H9 (cell line): ENCODE measurements around the gene RRAS. TPM values are rescaled to one million over a fixed set of nuclear protein-coding genes. Genes with fewer than 3 reads are reported as not detected.

Experiments
- DNase-seq: peaks from one replicate; pipeline ENCODE4 v3.0.0-alpha.2; 2017
- H2AFZ ChIP-seq: one replicate; pipeline ENCODE4 v1.6.1; 2013; ENCODE audit warnings: mild to moderate bottlenecking, low read length, control low read depth, moderate library complexity
- H2AK5ac ChIP-seq: 2 replicates; pipeline ENCODE4 v1.6.1; 2013; ENCODE audit warnings: low read length, control low read depth, mixed read lengths; ENCODE audit not compliant: insufficient read length
- H2BK120ac ChIP-seq: one replicate; pipeline ENCODE4 v1.6.1; 2013; ENCODE audit warnings: low read depth, mild to moderate bottlenecking, low read length, control low read depth, inconsistent platforms; ENCODE audit not compliant: poor library complexity, severe bottlenecking
- H2BK12ac ChIP-seq: 2 replicates; pipeline ENCODE4 v1.6.1; 2013; ENCODE audit warnings: low read length, control low read depth, mixed read lengths, low read depth; ENCODE audit not compliant: insufficient read length
- H2BK15ac ChIP-seq: 2 replicates; pipeline ENCODE4 v1.6.1; 2013; ENCODE audit warnings: low read depth, low read length, control low read depth
- H2BK20ac ChIP-seq: one replicate; pipeline ENCODE4 v1.6.1; 2013; ENCODE audit warnings: low read depth, mild to moderate bottlenecking, low read length, control low read depth, inconsistent platforms; ENCODE audit not compliant: poor library complexity, severe bottlenecking
- H2BK5ac ChIP-seq: 2 replicates; pipeline ENCODE4 v1.6.1; 2013; ENCODE audit warnings: low read length, control low read depth, mixed read lengths; ENCODE audit not compliant: insufficient read length
- H3K14ac ChIP-seq: 2 replicates; pipeline ENCODE4 v1.6.1; 2013; ENCODE audit warnings: low read length, control low read depth; ENCODE audit not compliant: insufficient read depth
- H3K18ac ChIP-seq: 2 replicates; pipeline ENCODE4 v1.6.1; 2013; ENCODE audit warnings: low read depth, mild to moderate bottlenecking, mixed read lengths, low read length, control low read depth; ENCODE audit not compliant: insufficient read length
- H3K23ac ChIP-seq: 2 replicates; pipeline ENCODE4 v1.6.1; 2013; ENCODE audit warnings: low read length, control low read depth, mixed read lengths, low read depth; ENCODE audit not compliant: insufficient read length
- H3K23me2 ChIP-seq: 2 replicates; pipeline ENCODE4 v1.6.1; 2013; ENCODE audit warnings: low read depth, mild to moderate bottlenecking, mixed read lengths, low read length, control low read depth; ENCODE audit not compliant: insufficient read length, poor library complexity, severe bottlenecking
- H3K27ac ChIP-seq: 2 replicates; pipeline ENCODE4 v1.5.1; 2013; ENCODE audit warnings: low read length, control low read depth, mixed read lengths, low read depth; ENCODE audit not compliant: insufficient read length
- H3K27me3 ChIP-seq: 2 replicates; pipeline ENCODE4 v1.6.1; 2013; ENCODE audit warnings: low read length, control low read depth, inconsistent platforms; ENCODE audit not compliant: insufficient read depth
- H3K4ac ChIP-seq: 2 replicates; pipeline ENCODE4 v1.6.1; 2013; ENCODE audit warnings: low read depth, mild to moderate bottlenecking, control low read depth, inconsistent platforms, low read length, moderate library complexity
- H3K4me1 ChIP-seq: 2 replicates; pipeline ENCODE4 v1.6.1; 2013; ENCODE audit warnings: low read length, control low read depth, inconsistent platforms; ENCODE audit not compliant: insufficient read depth
- H3K4me2 ChIP-seq: 2 replicates; pipeline ENCODE4 v1.6.1; 2013; ENCODE audit warnings: low read length, control low read depth, mixed read lengths; ENCODE audit not compliant: insufficient read length, insufficient read depth
- H3K56ac ChIP-seq: 2 replicates; pipeline ENCODE4 v1.6.1; 2013; ENCODE audit warnings: low read depth, mild to moderate bottlenecking, mixed read lengths, low read length, control low read depth; ENCODE audit not compliant: insufficient read length
- H3K79me1 ChIP-seq: 2 replicates; pipeline ENCODE4 v1.6.1; 2013; ENCODE audit warnings: low read depth, mild to moderate bottlenecking, moderate library complexity, low read length, control low read depth, inconsistent platforms; ENCODE audit not compliant: insufficient read depth, poor library complexity, severe bottlenecking
- H3K79me2 ChIP-seq: 2 replicates; pipeline ENCODE4 v1.6.1; 2013; ENCODE audit warnings: low read length, control low read depth, inconsistent platforms; ENCODE audit not compliant: insufficient read depth
- H3K9ac ChIP-seq: 2 replicates; pipeline ENCODE4 v1.6.1; 2013; ENCODE audit warnings: low read length, control low read depth, mixed read lengths; ENCODE audit not compliant: insufficient read length; ENCODE audit errors: extremely low read depth
- H3K9me3 ChIP-seq: one replicate; pipeline ENCODE4 v1.6.1; 2013; ENCODE audit warnings: low read depth, low read length, inconsistent platforms; ENCODE audit not compliant: control insufficient read depth
- H3T11ph ChIP-seq: one replicate; pipeline ENCODE4 v1.6.1; 2013; ENCODE audit warnings: mild to moderate bottlenecking, low read length, control low read depth, inconsistent platforms
- H4K20me1 ChIP-seq: one replicate; pipeline ENCODE4 v1.6.1; 2013; ENCODE audit not compliant: control insufficient read depth, insufficient read length, insufficient read depth
- H4K5ac ChIP-seq: 2 replicates; pipeline ENCODE4 v1.6.1; 2013; ENCODE audit warnings: low read depth, mild to moderate bottlenecking, mixed read lengths, low read length, control low read depth; ENCODE audit not compliant: insufficient read length
- H4K8ac ChIP-seq: replicated peaks from 2 replicates; pipeline ENCODE4 v1.6.1; 2013; ENCODE audit warnings: low read length, control low read depth, mixed read lengths, low read depth; ENCODE audit not compliant: insufficient read length
- H4K91ac ChIP-seq: 2 replicates; pipeline ENCODE4 v1.6.1; 2013; ENCODE audit warnings: low read depth, mild to moderate bottlenecking, moderate library complexity, mixed read lengths, low read length, control low read depth; ENCODE audit not compliant: insufficient read length
- H3K27ac Mint-ChIP-seq, 3 experiments: 2 replicates in 2 of 3; 3 replicates in 1 of 3; pipeline ENCODE4 v1.8.0; 2020 to 2021; ENCODE audit warnings: mixed read lengths in 3 of 3, mild to moderate bottlenecking in 1 of 3, moderate library complexity in 1 of 3
- H3K27me3 Mint-ChIP-seq: 2 replicates; pipeline ENCODE4 v1.8.0; 2021; ENCODE audit warnings: low read depth, mild to moderate bottlenecking, moderate library complexity, mixed read lengths
- H3K36me3 Mint-ChIP-seq, 3 experiments: 2 replicates in 2 of 3; 3 replicates in 1 of 3; pipeline ENCODE4 v1.8.0; 2020 to 2021; ENCODE audit warnings: low read depth in 3 of 3, mixed read lengths in 3 of 3; ENCODE audit not compliant: insufficient read depth in 1 of 3
- H3K4me1 Mint-ChIP-seq, 2 experiments: 2 replicates each; pipeline ENCODE4 v1.8.0; 2020; ENCODE audit warnings: mixed read lengths in 2 of 2
- H3K4me3 Mint-ChIP-seq, 2 experiments: 2 replicates in 1 of 2; 3 replicates in 1 of 2; pipeline ENCODE4 v1.8.0; 2020 to 2021; ENCODE audit warnings: mild to moderate bottlenecking in 2 of 2, mixed read lengths in 2 of 2, moderate library complexity in 1 of 2
- H3K9me3 Mint-ChIP-seq, 2 experiments: 2 replicates in 1 of 2; 3 replicates in 1 of 2; pipeline ENCODE4 v1.8.0; 2020; ENCODE audit warnings: mild to moderate bottlenecking in 2 of 2, mixed read lengths in 2 of 2, moderate library complexity in 1 of 2
- CTCF ChIP-seq: fragments of 200-600 bp; sonication (generic); conservative IDR thresholded peaks from 3 replicates; pipeline ENCODE4 v1.8.0; 2021; ENCODE audit warnings: antibody characterized with exemption, mild to moderate bottlenecking
- WGBS: extraction: QIAGEN DNeasy Blood & Tissue Kit; methylation state at CpG from one replicate; pipeline ENCODE4 v1.1.7; 2013; ENCODE audit warnings: missing lambda C conversion rate, low lambda C conversion rate, mixed read lengths; ENCODE audit not compliant: insufficient read length; ENCODE audit errors: extremely low coverage; 5-methylcytosine and 5-hydroxymethylcytosine counted together
- total RNA-seq: library from RNA; stranded (reverse); gene quantifications from 2 replicates; pipeline ENCODE4 v1.2.1, GENCODE V29; 2021

Gene RRAS
- total RNA-seq, 1 experiment from 2014 or later: 9.9 TPM

- Mint-ChIP-seq H3K27ac (peak overlapping the region in 1 of 3 experiments; percentile 71; a peak in 3 of 7 replicates), H3K27me3 (no peaks in the 10 kb centered on the region), H3K4me1 (no peaks in the 10 kb centered on the region), H3K36me3 (peaks cover 36 to 72% (median 69%) of the 10 kb centered on the region in 3 experiments), H3K4me3 (no peak overlapping the region), H3K9me3 (no peaks in the 10 kb centered on the region)
- Histone ChIP-seq H4K20me1 (no peaks in the 10 kb centered on the region), H3K18ac (no peak overlapping the region), H3K79me1 (peaks cover 5% of the 10 kb centered on the region), H3K9me3 (no peaks in the 10 kb centered on the region), H4K8ac (no peak overlapping the region), H3K79me2 (peaks cover 6% of the 10 kb centered on the region; the same call in 1 of the 2 replicates), H3K4ac (no peak overlapping the region), H3T11ph (no peak overlapping the region), H3K27me3 (no peaks in the 10 kb centered on the region), H2AK5ac (no peak overlapping the region), H2BK20ac (no peak overlapping the region), H2BK120ac (no peak overlapping the region), H2BK15ac (no peak overlapping the region), H2AFZ (no peak overlapping the region), H3K23ac (no peak overlapping the region), H3K9ac (no peak overlapping the region), H2BK12ac (no peak overlapping the region), H3K4me2 (no peak overlapping the region), H4K5ac (no peak overlapping the region), H4K91ac (no peak overlapping the region), H3K4me1 (no peaks in the 10 kb centered on the region), H3K56ac (no peak overlapping the region), H2BK5ac (no peak overlapping the region), H3K23me2 (no peaks in the 10 kb centered on the region), H3K27ac (no peak overlapping the region), H3K14ac (no peak overlapping the region)
- no CpG with 5 or more reads among the region's 26 CpGs for WGBS
- TF ChIP-seq CTCF: no peak
- DNase-seq: no peak
These were observed 40.3 kb downstream of the RRAS start for GRCh38 chr19:49599378-49600295.
